ENCODE measurements around the gene SMDT1. TPM values are rescaled to one million over a fixed set of nuclear protein-coding genes. Genes with fewer than 3 reads are reported as not detected.

SMDT1 gene
- polyA plus RNA-seq, 1 of the 3 experiments (the other 2 are of a cell fraction): 29.8 TPM

GRCh38 chr22:42066126-42066761 is 13.3 kb upstream of the SMDT1 start:
- Histone ChIP-seq H3K9ac (no peak overlapping the region), H3K79me2 (ENCODE audit: insufficient read depth) (no peaks in the 10 kb centered on the region), H4K20me1 (ENCODE audit: insufficient read depth) (no peaks in the 10 kb centered on the region), H3K9me2 (no peaks in the 10 kb centered on the region), H3K27me3 (ENCODE audit: insufficient read depth) (no peaks in the 10 kb centered on the region), H3K4me1 (ENCODE audit: control insufficient read depth in 1 of 2, insufficient read depth in 2 of 2, low read depth in 1 of 2, low read length in 1 of 2) (peaks cover 2 to 8% of the 10 kb centered on the region in 2 experiments; a peak in 2 of 4 replicates), H3K4me2 (no peak overlapping the region), H3K36me3 (replicated peaks in 1 of 2; ENCODE audit: control insufficient read depth in 1 of 2, insufficient read depth in 2 of 2, low read length in 1 of 2) (no peaks in the 10 kb centered on the region), H3F3A (replicated peaks; ENCODE audit: insufficient read depth) (no peaks in the 10 kb centered on the region), H3K27ac (ENCODE audit: low read depth in 2 of 2, low read length in 1 of 2) (no peak overlapping the region), H2AFZ (ENCODE audit: low read depth) (no peak overlapping the region), H3K9me3 (no peaks in the 10 kb centered on the region), H3K4me3 (ENCODE audit: low read depth in 2 of 2, low read length in 1 of 2) (no peak overlapping the region)
- TF ChIP-seq FOSL2 (IDR thresholded peaks at IDR 0.05; ENCODE audit: borderline replicate concordance, low read depth) (no peak), ZBTB33 (IDR thresholded peaks at IDR 0.05; ENCODE audit: borderline replicate concordance, low read depth) (no peak), TAF1 (IDR thresholded peaks at IDR 0.05; ENCODE audit: borderline replicate concordance, low read depth, low read length) (no peak), PBX3 (IDR thresholded peaks at IDR 0.05) (no peak), MXI1 (IDR thresholded peaks at IDR 0.05; ENCODE audit: low read depth, low read length) (no peak), SIN3A (IDR thresholded peaks at IDR 0.05; ENCODE audit: borderline replicate concordance, low read depth, low read length) (no peak)
- ChIA-PET POLR2A (no interaction called here), CTCF (no interaction called here)
- 100% methylated on average over 1 of the region's 7 CpGs for WGBS (ENCODE audit: low lambda C conversion rate)
- DNase-seq: no peak

- Histone ChIP-seq H4K20me1 (ENCODE audit: insufficient read depth) (no peaks in the 10 kb centered on the region), H3K36me3 (replicated peaks in 1 of 2; ENCODE audit: control insufficient read depth in 1 of 2, insufficient read depth in 2 of 2, low read length in 1 of 2) (no peaks in the 10 kb centered on the region), H3K9me3 (no peaks in the 10 kb centered on the region), H3K4me2 (no peak overlapping the region), H3K4me1 (ENCODE audit: control insufficient read depth in 1 of 2, insufficient read depth in 2 of 2, low read depth in 1 of 2, low read length in 1 of 2) (peaks cover 8% of the 10 kb centered on the region in 2 experiments; a peak in 2 of 4 replicates), H3K27me3 (ENCODE audit: insufficient read depth) (no peaks in the 10 kb centered on the region), H3K9ac (no peak overlapping the region), H3K9me2 (no peaks in the 10 kb centered on the region), H3K79me2 (ENCODE audit: insufficient read depth) (no peaks in the 10 kb centered on the region), H2AFZ (ENCODE audit: low read depth) (no peak overlapping the region), H3K4me3 (ENCODE audit: low read depth in 2 of 2, low read length in 1 of 2) (no peak overlapping the region), H3F3A (replicated peaks; ENCODE audit: insufficient read depth) (no peaks in the 10 kb centered on the region), H3K27ac (ENCODE audit: low read depth in 2 of 2, low read length in 1 of 2) (no peak overlapping the region)
- DNase-seq: no peak
- ChIA-PET CTCF (no interaction called here), POLR2A (no interaction called here)
- no CpG with 5 or more reads among the region's 10 CpGs for WGBS (ENCODE audit: low lambda C conversion rate)
- TF ChIP-seq USF1 (IDR thresholded peaks at IDR 0.05; ENCODE audit: borderline replicate concordance, low read depth) (no peak), GABPA (IDR thresholded peaks at IDR 0.05; ENCODE audit: low read depth) (no peak), RFX5 (IDR thresholded peaks at IDR 0.05; ENCODE audit: low read length) (no peak), IRF3 (IDR thresholded peaks at IDR 0.05; ENCODE audit: low read depth, low read length) (no peak), NFIC (IDR thresholded peaks at IDR 0.05; ENCODE audit: borderline replicate concordance) (no peak), EZH2phosphoT487 (IDR thresholded peaks at IDR 0.05; ENCODE audit: borderline replicate concordance, low read depth) (no peak), FOSL2 (IDR thresholded peaks at IDR 0.05; ENCODE audit: borderline replicate concordance, low read depth) (no peak), EP300 (IDR thresholded peaks at IDR 0.05; ENCODE audit: borderline replicate concordance in 1 of 2, low read depth in 1 of 2, low read length in 1 of 2) (no peak), SMC3 (IDR thresholded peaks at IDR 0.05; ENCODE audit: low read depth, low read length) (no peak), GATA2 (CRISPR knock-in tag; IDR thresholded peaks at IDR 0.05) (no peak), NRF1 (IDR thresholded peaks at IDR 0.05; ENCODE audit: low read depth, low read length) (no peak), YY1 (IDR thresholded peaks at IDR 0.05; ENCODE audit: low read depth) (no peak)
Observed at GRCh38 chr22:42066937-42067336, 12.6 kb upstream of the SMDT1 start.

All from SK-N-SH (cell line).